Muscle layer of colon (tissue), 2 donors: ENCODE measurements around the gene THBD.

Experiments
- H3K27ac ChIP-seq: one replicate; pipeline ENCODE4 v1.7.0; 2013; ENCODE audit warnings: low read depth, mild to moderate bottlenecking, low read length, moderate library complexity
- H3K27me3 ChIP-seq, 2 donors: one replicate each; pipeline ENCODE4 v1.7.0; 2013; ENCODE audit warnings: low read length in 2 of 2, mild to moderate bottlenecking in 2 of 2; ENCODE audit not compliant: insufficient read depth in 2 of 2, control insufficient read depth in 1 of 2
- H3K36me3 ChIP-seq: one replicate; pipeline ENCODE4 v1.7.0; 2013; ENCODE audit warnings: mild to moderate bottlenecking, low read length; ENCODE audit not compliant: insufficient read depth
- H3K4me1 ChIP-seq: one replicate; pipeline ENCODE4 v1.7.0; 2013; ENCODE audit warnings: mild to moderate bottlenecking, low read length; ENCODE audit not compliant: insufficient read depth
- H3K4me3 ChIP-seq, 2 donors: one replicate each; pipeline ENCODE4 v1.7.0; 2013; ENCODE audit warnings: low read length in 2 of 2, low read depth in 1 of 2, mild to moderate bottlenecking in 1 of 2, moderate library complexity in 1 of 2
- H3K9ac ChIP-seq: one replicate; pipeline ENCODE4 v1.7.0; 2013; ENCODE audit warnings: low read length
- H3K9me3 ChIP-seq: one replicate; pipeline ENCODE4 v1.7.0; 2013; ENCODE audit warnings: mild to moderate bottlenecking, low read length
- donor health status: abdominal sarcoma.
- donor health status: Adenocarcinoma of cecum.

Gene THBD

DNA sequence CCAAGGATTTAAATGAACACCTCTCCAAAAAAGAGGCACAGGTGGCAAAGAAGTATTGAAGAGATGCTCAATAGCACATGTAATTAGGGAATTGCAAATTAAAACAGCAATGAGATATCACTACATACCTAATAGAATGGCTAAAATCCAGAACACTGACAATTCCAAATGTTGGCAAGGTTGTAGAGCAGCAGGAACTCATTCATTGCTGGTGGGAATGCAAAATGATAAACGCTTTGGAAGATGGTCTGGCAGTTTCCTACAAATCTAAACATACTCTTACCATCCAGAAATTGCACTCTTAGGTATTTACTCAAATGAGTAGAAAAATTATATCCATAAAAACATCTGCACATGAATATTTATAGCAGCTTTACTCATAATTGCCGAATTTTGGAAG is 19.6 kb upstream of the THBD start:
- Histone ChIP-seq H3K4me1 (no peaks in the 10 kb centered on the region), H3K4me3 (no peak overlapping the region), H3K9me3 (no peaks in the 10 kb centered on the region), H3K9ac (no peak overlapping the region), H3K27ac (no peak overlapping the region), H3K36me3 (no peaks in the 10 kb centered on the region), H3K27me3 (no peaks in the 10 kb centered on the region)

DNA sequence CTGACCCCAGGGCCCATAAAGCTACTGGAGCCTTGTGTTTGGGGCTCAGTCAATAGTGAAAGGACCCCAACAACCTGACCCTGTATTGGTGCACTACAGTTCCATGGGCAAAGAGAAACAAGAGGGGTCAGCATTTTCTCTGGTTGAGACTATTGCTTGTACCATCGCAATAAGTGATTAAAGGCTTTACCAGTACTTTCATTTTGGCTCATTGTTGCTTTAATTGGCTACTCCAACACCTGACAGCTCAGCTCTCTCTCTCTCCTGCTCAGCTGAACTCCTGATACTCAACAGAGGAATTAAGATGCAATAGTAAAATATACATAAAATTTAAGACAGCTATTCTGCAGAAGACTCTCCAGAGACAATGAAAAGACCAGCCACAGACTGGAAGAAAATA is 18.8 kb upstream of the THBD start:
- Histone ChIP-seq H3K36me3 (no peaks in the 10 kb centered on the region), H3K9ac (no peak overlapping the region)

DNA sequence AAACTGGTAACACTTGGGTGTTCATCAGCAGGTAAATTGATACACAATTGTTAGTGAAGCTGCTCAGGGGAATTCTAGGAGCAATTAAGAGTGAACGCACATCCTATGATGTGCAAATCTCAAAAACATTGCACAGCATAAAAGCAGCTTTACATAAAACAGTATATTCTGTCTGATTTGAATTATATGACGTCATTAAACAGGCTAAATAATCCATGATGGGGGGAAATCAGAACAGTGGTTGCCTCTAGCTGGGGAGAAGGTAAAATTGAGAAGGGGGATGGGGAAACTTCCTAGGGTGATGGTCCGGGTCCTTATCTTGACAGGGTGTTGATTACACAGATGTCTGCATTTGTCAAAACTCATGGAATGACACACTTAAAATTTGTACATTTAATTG is 17.3 kb upstream of the THBD start:
- H3K27me3 ChIP-seq = no peaks in the 10 kb centered on the region
- no peak overlapping the region for H3K9ac ChIP-seq
- no peaks in the 10 kb centered on the region for H3K36me3 ChIP-seq
- no peaks in the 10 kb centered on the region for H3K9me3 ChIP-seq
- no peak overlapping the region for H3K4me3 ChIP-seq
- no peak overlapping the region for H3K27ac ChIP-seq
- H3K4me1 ChIP-seq = peaks cover 7% of the 10 kb centered on the region

More for the DNA sequence above, 18.8 kb upstream of the THBD start:
- Histone ChIP-seq H3K27me3 (no peaks in the 10 kb centered on the region), H3K4me1 (no peaks in the 10 kb centered on the region), H3K27ac (no peak overlapping the region), H3K9me3 (no peaks in the 10 kb centered on the region), H3K4me3 (no peak overlapping the region)

DNA sequence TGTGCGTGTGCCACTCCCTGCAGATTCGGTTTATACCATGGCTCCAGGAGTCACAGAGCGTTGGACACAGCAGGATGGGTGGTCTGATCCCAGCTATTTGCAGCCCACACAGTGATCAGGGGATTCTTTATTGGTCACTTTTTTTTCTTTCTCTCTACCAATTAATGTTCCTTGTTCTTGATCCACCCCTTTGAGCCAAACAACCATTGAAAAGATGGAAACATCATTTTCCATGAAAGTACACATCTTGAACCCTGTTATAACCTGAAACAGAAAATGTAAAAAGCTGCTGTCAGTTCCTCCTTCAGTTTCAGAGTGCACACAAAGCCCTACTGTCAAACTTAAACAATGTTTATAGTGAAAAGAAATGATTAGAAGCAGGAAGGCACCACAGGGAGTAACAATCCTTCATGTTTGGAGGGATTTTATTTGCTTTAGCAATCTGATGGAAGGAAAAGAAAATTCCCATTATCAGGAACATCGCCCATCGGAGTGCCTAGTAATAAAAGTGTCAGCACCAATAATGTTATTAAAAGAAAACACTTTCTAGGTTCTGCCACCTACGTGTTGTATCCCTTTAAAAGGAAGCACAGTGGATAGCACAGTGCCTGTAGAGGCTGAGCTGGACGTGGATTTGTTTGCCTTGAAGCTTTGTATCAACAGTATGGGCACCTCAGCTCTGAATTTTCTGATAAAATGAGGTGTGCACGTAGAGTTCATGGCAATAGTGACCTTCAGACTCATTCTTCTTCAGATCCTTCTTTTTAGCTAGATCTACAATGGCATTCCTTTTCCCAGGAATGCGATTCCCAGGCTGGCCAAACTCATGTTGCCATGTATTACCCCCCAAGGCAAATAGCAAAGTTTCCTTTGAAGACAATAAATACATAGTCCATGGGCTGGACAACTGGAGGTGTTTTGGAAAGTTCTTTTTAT is 16.1 kb upstream of the THBD start:
- Histone ChIP-seq H3K4me3 (no peak overlapping the region), H3K9me3 (no peaks in the 10 kb centered on the region), H3K36me3 (no peaks in the 10 kb centered on the region), H3K27me3 (no peaks in the 10 kb centered on the region), H3K9ac (no peak overlapping the region), H3K4me1 (peaks cover 19% of the 10 kb centered on the region), H3K27ac (no peak overlapping the region)

DNA sequence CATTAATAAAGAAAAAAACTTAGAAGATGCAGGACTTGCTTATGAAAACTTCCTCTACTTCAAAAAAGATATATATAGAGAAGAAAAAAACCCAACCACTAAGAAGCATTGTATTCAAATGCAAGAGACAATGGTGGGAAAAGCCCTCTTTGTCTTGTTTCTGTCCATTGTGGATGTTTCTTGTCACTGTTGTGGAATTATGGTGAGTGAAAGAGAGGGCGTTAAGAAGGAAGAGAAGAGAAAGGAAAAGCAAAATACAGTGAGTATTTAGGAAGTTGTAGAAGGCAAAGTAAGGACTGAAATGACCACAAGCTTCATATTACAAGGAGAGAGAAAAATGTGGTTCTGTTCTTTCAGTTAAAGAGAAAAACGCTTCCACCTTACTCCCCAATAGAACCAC is 14.1 kb upstream of the THBD start:
- H3K9ac ChIP-seq = no peak overlapping the region
- H3K9me3 ChIP-seq = no peaks in the 10 kb centered on the region
- no peaks in the 10 kb centered on the region for H3K27me3 ChIP-seq
- H3K36me3 ChIP-seq = no peaks in the 10 kb centered on the region
- H3K27ac ChIP-seq = no peak overlapping the region
- H3K4me3 ChIP-seq = no peak overlapping the region
- peaks cover 24% of the 10 kb centered on the region for H3K4me1 ChIP-seq

DNA sequence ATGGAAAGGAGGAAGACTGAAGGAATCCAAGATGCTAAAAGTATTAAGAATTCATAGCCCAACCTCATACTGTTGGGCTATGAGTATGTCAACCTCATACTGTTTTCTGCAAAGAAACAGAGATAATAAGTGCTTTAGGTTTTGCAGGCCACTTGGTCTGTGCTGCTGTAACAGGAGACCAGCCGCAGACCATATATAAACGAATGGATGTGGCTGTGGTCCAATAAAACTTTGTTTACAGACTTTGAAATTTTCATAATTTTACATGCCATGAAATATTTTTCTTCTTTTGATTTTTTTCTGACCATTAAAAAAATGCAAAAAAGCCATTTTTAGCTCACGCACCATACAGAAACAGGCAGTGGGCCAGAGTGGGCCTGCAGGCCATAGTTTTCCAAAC is 13.7 kb upstream of the THBD start:
- no peaks in the 10 kb centered on the region for H3K36me3 ChIP-seq
- peaks cover 24% of the 10 kb centered on the region for H3K4me1 ChIP-seq
- H3K4me3 ChIP-seq = no peak overlapping the region
- H3K27ac ChIP-seq = no peak overlapping the region
- H3K27me3 ChIP-seq = no peaks in the 10 kb centered on the region
- H3K9me3 ChIP-seq = no peaks in the 10 kb centered on the region
- no peak overlapping the region for H3K9ac ChIP-seq

DNA sequence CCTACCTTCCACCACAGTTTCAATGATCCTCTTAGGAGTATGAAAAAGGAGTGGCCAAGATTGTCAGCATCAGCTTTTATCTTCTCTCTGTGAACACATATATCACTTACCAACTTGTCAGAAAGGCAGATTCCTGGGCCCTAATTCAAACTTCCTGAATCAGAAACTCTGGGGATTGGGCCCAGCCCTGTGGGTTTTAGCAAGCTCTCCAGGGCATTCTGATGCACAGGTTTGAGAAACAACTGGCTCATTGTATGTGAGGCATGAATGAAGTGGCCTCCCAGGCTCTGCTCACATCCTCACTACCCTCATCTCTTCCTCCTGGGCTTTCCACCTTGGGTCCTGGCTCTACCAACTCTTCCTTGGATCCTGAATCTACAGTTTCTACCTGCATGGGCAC is 13.2 kb upstream of the THBD start:
- Histone ChIP-seq H3K27me3 (no peaks in the 10 kb centered on the region), H3K9ac (no peak overlapping the region), H3K4me3 (no peak overlapping the region), H3K4me1 (peaks cover 24% of the 10 kb centered on the region), H3K9me3 (no peaks in the 10 kb centered on the region), H3K27ac (no peak overlapping the region), H3K36me3 (no peaks in the 10 kb centered on the region)

DNA sequence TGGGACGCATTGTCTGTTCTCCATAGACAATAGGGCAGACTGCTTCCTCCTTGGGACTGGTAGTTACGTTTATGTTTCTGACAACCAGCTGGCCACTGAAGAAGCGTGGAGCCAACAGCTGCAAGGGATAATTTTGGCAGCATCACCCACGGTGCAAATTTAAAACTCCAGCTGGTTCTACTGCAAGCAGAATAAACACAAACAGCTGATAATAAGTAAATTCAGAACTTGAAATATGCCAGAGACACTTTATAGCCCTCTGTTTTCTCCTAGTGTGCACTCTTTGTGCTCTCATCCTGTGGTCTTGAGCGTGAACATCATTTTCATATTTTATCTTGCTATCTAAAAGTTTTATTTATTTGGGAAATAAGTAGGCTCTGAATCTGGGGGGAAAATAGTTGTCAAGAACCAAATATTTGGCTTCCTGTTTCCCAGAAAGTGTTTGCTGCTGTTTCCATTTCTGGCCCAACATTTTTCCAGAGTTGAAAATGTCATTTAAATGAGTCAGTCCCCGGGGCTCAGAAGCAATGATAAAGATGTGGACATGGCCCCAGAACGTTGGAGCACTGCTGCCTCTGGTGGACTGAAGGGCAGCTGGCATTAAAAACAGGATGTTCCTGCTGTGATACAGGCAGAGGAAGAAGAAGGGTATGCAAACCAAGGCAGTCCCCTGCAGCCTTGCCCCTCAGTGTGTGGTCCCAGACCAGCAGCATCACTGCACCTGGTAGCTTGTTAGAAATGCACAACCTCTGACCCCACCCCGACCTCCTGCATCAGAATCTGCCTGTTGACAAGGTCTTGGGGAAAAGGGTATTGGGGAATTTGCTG is 12.5 kb upstream of the THBD start:
- H3K27me3 ChIP-seq = no peaks in the 10 kb centered on the region
- no peaks in the 10 kb centered on the region for H3K36me3 ChIP-seq
- no peak overlapping the region for H3K27ac ChIP-seq
- H3K9ac ChIP-seq = no peak overlapping the region
- H3K9me3 ChIP-seq = no peaks in the 10 kb centered on the region
- H3K4me1 ChIP-seq = peaks cover 24% of the 10 kb centered on the region
- no peak overlapping the region for H3K4me3 ChIP-seq

DNA sequence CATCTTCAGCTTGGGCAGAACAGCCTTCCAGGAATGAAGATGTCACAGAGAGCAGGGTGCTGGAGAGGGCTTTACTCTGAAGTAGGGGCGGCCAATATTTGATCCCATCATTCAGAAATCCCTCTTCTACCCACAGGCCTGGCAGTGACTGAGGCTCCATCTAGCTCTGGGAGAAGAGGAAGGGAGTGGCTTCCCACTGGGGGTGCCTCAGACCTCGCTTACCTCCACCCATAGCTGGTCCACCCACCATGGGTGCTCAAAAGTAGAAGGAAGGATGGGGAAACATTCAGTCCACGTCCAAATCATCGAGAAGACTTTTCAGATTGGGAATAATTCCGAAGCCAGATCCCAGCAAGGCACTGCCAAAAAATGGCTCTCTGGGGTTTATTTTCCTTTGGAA is 11.8 kb upstream of the THBD start:
- Histone ChIP-seq H3K27ac (no peak overlapping the region), H3K9ac (no peak overlapping the region), H3K4me3 (no peak overlapping the region), H3K27me3 (no peaks in the 10 kb centered on the region), H3K36me3 (no peaks in the 10 kb centered on the region), H3K9me3 (no peaks in the 10 kb centered on the region), H3K4me1 (peaks cover 24% of the 10 kb centered on the region)

DNA sequence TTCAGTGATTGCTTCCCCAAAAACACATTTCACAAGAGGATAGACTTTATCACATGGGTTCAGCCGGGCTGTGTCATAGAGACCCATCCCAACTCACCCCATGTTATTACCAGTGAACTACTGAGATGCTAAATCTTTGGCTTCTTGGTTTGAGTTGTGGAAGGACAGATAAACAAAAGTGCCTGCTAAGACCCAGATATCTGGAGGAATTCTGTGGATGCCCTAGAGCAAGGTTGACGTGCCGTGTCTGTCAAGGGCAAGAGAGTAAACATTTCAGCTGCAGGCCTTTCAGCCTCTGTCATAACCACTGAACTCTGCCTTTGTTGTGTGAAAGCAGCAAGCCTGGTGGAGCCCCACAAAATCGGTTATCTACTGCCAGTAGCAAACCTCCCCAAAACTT is 11.2 kb upstream of the THBD start:
- Histone ChIP-seq H3K4me1 (peaks cover 24% of the 10 kb centered on the region), H3K27me3 (no peaks in the 10 kb centered on the region), H3K27ac (no peak overlapping the region)

DNA sequence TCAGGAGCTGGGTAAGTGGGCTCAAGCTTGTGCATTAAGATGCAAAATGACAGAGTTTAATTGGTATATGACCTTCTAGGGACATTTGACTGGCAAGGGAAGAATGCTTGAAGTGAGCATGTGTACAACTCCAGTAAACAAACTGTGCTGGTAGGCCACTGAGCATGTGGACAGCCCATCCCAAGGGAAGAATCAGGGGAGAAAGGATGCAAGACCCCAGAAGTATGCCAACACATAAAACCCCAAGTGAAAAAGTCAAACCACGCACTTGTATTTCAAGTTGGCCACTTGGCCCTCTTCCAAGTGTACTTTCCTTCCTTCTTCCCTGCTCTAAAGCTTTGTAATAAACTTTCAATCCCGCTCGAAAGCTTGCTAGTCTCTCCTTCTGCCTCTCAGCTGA is 10.4 kb upstream of the THBD start:
- Histone ChIP-seq H3K4me3 (no peak overlapping the region), H3K9me3 (no peaks in the 10 kb centered on the region), H3K4me1 (peaks cover 24% of the 10 kb centered on the region), H3K9ac (no peak overlapping the region), H3K27me3 (no peaks in the 10 kb centered on the region), H3K36me3 (no peaks in the 10 kb centered on the region), H3K27ac (no peak overlapping the region)

More for the DNA sequence above, 11.2 kb upstream of the THBD start:
- no peaks in the 10 kb centered on the region for H3K9me3 ChIP-seq
- no peak overlapping the region for H3K9ac ChIP-seq
- H3K36me3 ChIP-seq = no peaks in the 10 kb centered on the region
- no peak overlapping the region for H3K4me3 ChIP-seq
